Cardiac fibroblast (primary cell): Measurements from ENCODE around the gene TDP2.

Experiments
- DNase-seq, 2 donors: peaks; one replicate each; pipeline versions ENCODE4 v3.0.0 to v3.0.0-alpha.2; 2010; ENCODE audit warnings: low read depth in 2 of 2
- H3K4me3 ChIP-seq, 2 donors: replicated peaks in 1 of 2; 1 replicate in 1 of 2; 2 replicates in 1 of 2; pipeline ENCODE4 v1.5.1; 2011; ENCODE audit warnings: low read depth in 2 of 2, low read length in 2 of 2, mild to moderate bottlenecking in 2 of 2, moderate library complexity in 1 of 2
- TF ChIP-seq, protein P1 (sequence below): IDR thresholded peaks from one replicate; pipeline ENCODE4 v1.5.1; 2011; ENCODE audit warnings: low read depth, mild to moderate bottlenecking, low read length, inconsistent platforms

Gene TDP2

DNA sequence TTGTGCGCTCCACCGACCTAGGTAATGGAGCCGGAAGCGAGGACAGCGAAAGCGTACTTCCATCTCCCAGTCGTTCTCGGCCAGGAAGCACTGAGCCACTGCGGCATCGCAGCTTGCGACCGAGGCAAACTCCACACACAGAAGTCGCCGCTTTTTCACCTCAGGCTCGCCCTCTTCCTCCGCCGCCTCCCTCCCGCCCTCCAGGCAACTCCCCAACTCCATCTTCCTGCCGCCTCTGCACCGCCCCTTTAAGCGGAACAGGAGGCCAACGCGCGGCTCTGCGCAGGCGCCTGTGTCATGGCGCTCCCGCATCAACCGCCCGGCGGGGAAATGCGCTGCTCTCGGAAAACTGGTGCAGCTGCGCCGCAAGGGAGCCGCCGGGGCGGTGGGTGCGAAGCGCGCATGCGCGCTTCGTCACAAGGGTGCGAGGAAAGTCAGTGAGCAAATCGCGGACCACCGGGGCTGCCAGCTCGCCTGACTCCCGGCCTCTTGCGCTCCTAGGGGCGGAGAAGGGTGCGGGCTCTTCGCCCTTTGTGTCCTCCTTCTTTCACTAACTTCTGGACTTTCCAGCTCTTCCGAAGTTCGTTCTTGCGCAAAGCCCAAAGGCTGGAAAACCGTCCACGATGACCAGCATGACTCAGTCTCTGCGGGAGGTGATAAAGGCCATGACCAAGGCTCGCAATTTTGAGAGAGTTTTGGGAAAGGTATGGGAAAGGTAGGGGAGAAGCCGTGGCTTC, at the start of gene TDP2, which contains the start of gene ACOT13:
Gene TDP2 (minus strand): TSS at position 259 of the 737 bp plus-strand sequence. CDS start 37 bp downstream, at position 222.
Gene ACOT13 (plus strand): TSS at position 437 of the 737 bp plus-strand sequence. CDS start 187 bp downstream, at position 624.
- TF ChIP-seq, protein P1, sequence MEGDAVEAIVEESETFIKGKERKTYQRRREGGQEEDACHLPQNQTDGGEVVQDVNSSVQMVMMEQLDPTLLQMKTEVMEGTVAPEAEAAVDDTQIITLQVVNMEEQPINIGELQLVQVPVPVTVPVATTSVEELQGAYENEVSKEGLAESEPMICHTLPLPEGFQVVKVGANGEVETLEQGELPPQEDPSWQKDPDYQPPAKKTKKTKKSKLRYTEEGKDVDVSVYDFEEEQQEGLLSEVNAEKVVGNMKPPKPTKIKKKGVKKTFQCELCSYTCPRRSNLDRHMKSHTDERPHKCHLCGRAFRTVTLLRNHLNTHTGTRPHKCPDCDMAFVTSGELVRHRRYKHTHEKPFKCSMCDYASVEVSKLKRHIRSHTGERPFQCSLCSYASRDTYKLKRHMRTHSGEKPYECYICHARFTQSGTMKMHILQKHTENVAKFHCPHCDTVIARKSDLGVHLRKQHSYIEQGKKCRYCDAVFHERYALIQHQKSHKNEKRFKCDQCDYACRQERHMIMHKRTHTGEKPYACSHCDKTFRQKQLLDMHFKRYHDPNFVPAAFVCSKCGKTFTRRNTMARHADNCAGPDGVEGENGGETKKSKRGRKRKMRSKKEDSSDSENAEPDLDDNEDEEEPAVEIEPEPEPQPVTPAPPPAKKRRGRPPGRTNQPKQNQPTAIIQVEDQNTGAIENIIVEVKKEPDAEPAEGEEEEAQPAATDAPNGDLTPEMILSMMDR = peak; percentile 64
- peak; percentile 97 to 99 for DNase-seq
- H3K4me3 ChIP-seq = peak within 1 kb of the TSS; percentile 96 to 98

GRCh38 chr6:24710519-24711303, 44.0 kb upstream of the TDP2 start:
- TF ChIP-seq, protein P1 = peak; percentile 10
- no peak overlapping the region for H3K4me3 ChIP-seq
- DNase-seq = no peak

GRCh38 chr6:24709014-24709711, 42.5 kb upstream of the TDP2 start:
- no peak overlapping the region for H3K4me3 ChIP-seq
- TF ChIP-seq, protein P1 = no peak
- no peak for DNase-seq

DNA sequence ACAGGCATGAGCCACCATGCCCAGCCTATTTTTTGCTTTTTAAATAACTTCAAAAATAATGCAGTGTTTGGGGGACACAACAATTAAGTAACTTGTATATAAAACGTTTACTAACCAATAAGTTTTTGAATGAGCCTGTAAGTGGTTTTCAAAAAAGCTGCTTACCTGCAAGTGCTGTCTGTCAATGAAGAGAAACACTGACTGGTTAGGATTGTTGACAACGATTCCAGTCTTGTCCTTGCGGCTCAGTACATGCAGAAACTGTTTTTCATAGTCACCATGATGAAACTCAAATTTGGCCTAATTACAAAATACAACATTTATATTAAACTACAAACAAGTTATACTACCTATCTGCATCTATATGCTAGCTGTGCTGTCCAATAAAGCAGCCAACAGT, 41.9 kb upstream of the TDP2 start:
- H3K4me3 ChIP-seq = no peak overlapping the region
- DNase-seq = no peak
- TF ChIP-seq, protein P1 = no peak

- TF ChIP-seq, protein P1 = no peak
- DNase-seq = no peak
- no peak overlapping the region for H3K4me3 ChIP-seq
These were observed 37.8 kb upstream of the TDP2 start for GRCh38 chr6:24704468-24704867.

DNA sequence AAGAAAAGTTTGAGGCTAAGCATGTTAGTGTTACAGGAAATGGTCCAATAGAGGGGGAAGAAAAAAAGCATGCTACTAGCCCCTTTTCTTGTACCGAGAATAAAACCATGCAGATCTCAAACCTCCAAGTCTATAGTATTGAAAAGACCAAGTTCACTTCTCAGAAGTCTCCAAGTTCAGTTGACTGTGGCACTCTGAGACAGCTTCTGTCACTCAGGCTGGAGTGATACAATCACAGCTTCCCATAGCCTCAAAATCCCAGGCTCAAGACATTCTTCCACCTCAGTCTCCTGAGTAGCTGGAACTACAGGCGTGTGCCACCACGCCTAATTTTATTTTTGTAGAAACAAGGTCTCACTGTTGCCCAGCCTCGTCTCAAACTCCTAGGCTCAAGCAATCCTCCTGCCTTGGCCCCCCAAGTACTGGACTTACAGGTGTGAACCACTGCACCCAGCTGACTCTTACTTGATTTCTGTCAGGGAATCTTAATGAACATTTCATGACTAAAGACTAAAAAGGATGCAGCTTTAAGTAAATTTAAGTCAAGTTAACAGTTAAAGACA, 36.1 kb upstream of the TDP2 start:
- H3K4me3 ChIP-seq = no peak overlapping the region
- TF ChIP-seq, protein P1 = no peak
- DNase-seq = no peak
